GM12892 (cell line): ENCODE results near the gene GPR85.

Experiments used
- POLR2A ChIP-seq: IDR thresholded peaks from 2 replicates; pipeline ENCODE4 v1.6.1; 2011; ENCODE audit warnings: low read depth, low read length, control low read depth
- POLR2AphosphoS5 ChIP-seq: IDR thresholded peaks from 2 replicates; pipeline ENCODE4 v1.6.1; 2011; ENCODE audit warnings: low read depth, low read length, control low read depth
- TAF1 ChIP-seq: IDR thresholded peaks from 2 replicates; pipeline ENCODE4 v1.6.1; 2011; ENCODE audit warnings: low read depth, mild to moderate bottlenecking, control low read depth, low read length, borderline replicate concordance

DNA sequence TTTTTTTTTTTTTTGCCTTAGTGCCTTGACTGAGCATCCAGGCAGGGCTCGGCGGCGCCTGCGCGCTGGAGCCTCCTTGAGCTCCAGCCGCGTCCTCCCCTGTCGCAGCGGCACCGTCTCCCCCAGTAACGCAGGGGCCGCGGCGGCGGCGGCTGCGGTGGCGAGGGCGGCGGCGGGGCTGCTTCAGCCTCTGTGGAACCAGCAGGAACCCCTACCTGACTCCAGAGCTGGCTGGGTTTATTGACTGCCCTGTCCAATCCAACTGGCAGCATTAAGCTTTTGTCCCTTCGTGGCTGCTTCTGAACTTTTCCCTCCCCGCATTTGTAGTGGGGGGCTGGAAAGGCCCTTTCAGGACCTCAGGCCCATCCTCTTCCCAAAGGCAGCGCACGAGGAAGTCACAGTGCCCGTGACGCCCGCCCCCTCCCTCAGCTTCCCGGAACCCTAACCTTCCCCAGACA, at the start of gene GPR85:
- no peak for TF ChIP-seq POLR2A
- TF ChIP-seq TAF1 = no peak
- no peak for TF ChIP-seq POLR2AphosphoS5
